GM12878 (cell line): ENCODE data around the gene FNIP1.

Source experiments
- BCL11A ChIP-seq: IDR thresholded peaks from 2 replicates; pipeline ENCODE4 v1.6.1; 2011; ENCODE audit warnings: low read depth, low read length
- BMI1 ChIP-seq: fragments of 450-650 bp; IDR thresholded peaks from 2 replicates; pipeline ENCODE4 v1.6.1; 2016; ENCODE audit warnings: mild to moderate bottlenecking, moderate library complexity, borderline replicate concordance
- ESRRA ChIP-seq: IDR thresholded peaks from 2 replicates; pipeline ENCODE4 v1.6.1; 2012; ENCODE audit warnings: mild to moderate bottlenecking, low read length, improper control_type of control experiment
- EZH2 ChIP-seq: IDR thresholded peaks from 2 replicates; pipeline ENCODE4 v1.6.1; 2012; ENCODE audit warnings: low read depth, mild to moderate bottlenecking, control low read depth, inconsistent platforms, low read length, borderline replicate concordance; ENCODE audit not compliant: control insufficient read depth
- MAX ChIP-seq: IDR thresholded peaks from 2 replicates; pipeline ENCODE4 v1.6.1; 2012; ENCODE audit warnings: low read depth, low read length, improper control_type of control experiment
- STAT1 ChIP-seq: fragments of 450-650 bp; conservative IDR thresholded peaks from 2 replicates; pipeline ENCODE4 v1.6.1; 2014; ENCODE audit warnings: antibody characterized with exemption, mild to moderate bottlenecking

- TF ChIP-seq BMI1 = no peak
- no peak for TF ChIP-seq STAT1
- TF ChIP-seq BCL11A = no peak
- TF ChIP-seq MAX = no peak
- no peak for TF ChIP-seq ESRRA
- no peak for TF ChIP-seq EZH2
These were observed 51.7 kb downstream of the FNIP1 start for GRCh38 chr5:131745155-131745554.
